Bronchial epithelial cell (primary cell): Measurements from ENCODE around the gene SPATS1. TPM values are rescaled to one million over a fixed set of nuclear protein-coding genes. Genes with fewer than 3 reads are reported as not detected.

Experiments
- DNase-seq: peaks from one replicate; pipeline ENCODE4 v3.0.0-alpha.2; 2010; ENCODE audit warnings: low read depth
- FAIRE-seq: peaks from 2 replicates; lab custom pipeline; 2011; peaks lifted over from hg19 to GRCh38; lab: Jason Lieb, UNC
- H3K27me3 ChIP-seq: 2 replicates; pipeline ENCODE4 v1.5.1; 2011; ENCODE audit warnings: low read length; ENCODE audit not compliant: control insufficient read depth, insufficient read depth
- H3K36me3 ChIP-seq: 2 replicates; pipeline ENCODE4 v1.5.1; 2011; ENCODE audit warnings: low read length; ENCODE audit not compliant: control insufficient read depth, insufficient read depth
- H3K4me3 ChIP-seq: 2 replicates; pipeline ENCODE4 v1.5.1; 2011; ENCODE audit warnings: mild to moderate bottlenecking, low read depth, low read length, control low read depth
- CTCF ChIP-seq: IDR thresholded peaks from 2 replicates; pipeline ENCODE4 v1.5.1; 2011; ENCODE audit warnings: mild to moderate bottlenecking, moderate library complexity, low read length, control low read depth, inconsistent platforms; ENCODE audit not compliant: insufficient read depth, severe bottlenecking
- total RNA-seq: library from RNA; depleted of rRNA; stranded (reverse); fragments of >200 nt; gene quantifications from 2 replicates; pipeline ENCODE4 v1.2.1, GENCODE V29; 2014

SPATS1 gene
- total RNA-seq, 1 donor from 2014 or later = not detected

GRCh38 chr6:44333273-44333919, 9.1 kb upstream of the SPATS1 start:
- DNase-seq = no peak
- Histone ChIP-seq H3K36me3 (no peaks in the 10 kb centered on the region), H3K27me3 (peaks cover 3% of the 10 kb centered on the region), H3K4me3 (no peak overlapping the region)
- no peak for TF ChIP-seq CTCF
- no peak for FAIRE-seq

GRCh38 chr6:44333942-44334341, 8.5 kb upstream of the SPATS1 start:
- peaks cover 3% of the 10 kb centered on the region for H3K27me3 ChIP-seq
- H3K4me3 ChIP-seq = no peak overlapping the region
- TF ChIP-seq CTCF = no peak
- no peak for FAIRE-seq
- DNase-seq = no peak
- no peaks in the 10 kb centered on the region for H3K36me3 ChIP-seq

- DNase-seq (no peak), FAIRE-seq (no peak)
- Histone ChIP-seq H3K36me3 (no peaks in the 10 kb centered on the region), H3K27me3 (no peaks in the 10 kb centered on the region), H3K4me3 (no peak overlapping the region)
- TF ChIP-seq CTCF = no peak
Measured at GRCh38 chr6:44335631-44336030, 6.8 kb upstream of the SPATS1 start.

- Histone ChIP-seq H3K4me3 (no peak overlapping the region), H3K36me3 (no peaks in the 10 kb centered on the region), H3K27me3 (peaks cover 13% of the 10 kb centered on the region)
- TF ChIP-seq CTCF = peak; percentile 69
- no peak for FAIRE-seq
- peak; percentile 56 for DNase-seq
Measured at GRCh38 chr6:44338228-44339122, 4.0 kb upstream of the SPATS1 start.

GRCh38 chr6:44339301-44339700, 3.1 kb upstream of the SPATS1 start:
- Histone ChIP-seq H3K36me3 (no peaks in the 10 kb centered on the region), H3K27me3 (peaks cover 20% of the 10 kb centered on the region), H3K4me3 (no peak overlapping the region)
- no peak for TF ChIP-seq CTCF
- FAIRE-seq (no peak), DNase-seq (no peak)
